GM18519 (cell line): Measurements from ENCODE around the gene CFC1.
"Not testable (repeated sequence)": the region's sequence is repeated elsewhere in the genome, so short reads cannot be mapped to it uniquely, and the experiment has no call there.

Source experiments
- ATAC-seq: cut with Tn5 transposase; IDR thresholded peaks from one replicate; pipeline ENCODE4 v1.9.1; 2021; ENCODE audit warnings: mild to moderate bottlenecking, moderate library complexity; ENCODE audit not compliant: unreplicated experiment, low FRiP score

CFC1 gene

GRCh38 chr2:130584726-130585125 lies 14.6 kb downstream of the CFC1 start:
- not testable (repeated sequence) for ATAC-seq

GRCh38 chr2:130583582-130583981 lies 15.8 kb downstream of the CFC1 start:
- ATAC-seq = not testable (repeated sequence)

- not testable (repeated sequence) for ATAC-seq
Observed at GRCh38 chr2:130582970-130583369, 16.4 kb downstream of the CFC1 start.

DNA sequence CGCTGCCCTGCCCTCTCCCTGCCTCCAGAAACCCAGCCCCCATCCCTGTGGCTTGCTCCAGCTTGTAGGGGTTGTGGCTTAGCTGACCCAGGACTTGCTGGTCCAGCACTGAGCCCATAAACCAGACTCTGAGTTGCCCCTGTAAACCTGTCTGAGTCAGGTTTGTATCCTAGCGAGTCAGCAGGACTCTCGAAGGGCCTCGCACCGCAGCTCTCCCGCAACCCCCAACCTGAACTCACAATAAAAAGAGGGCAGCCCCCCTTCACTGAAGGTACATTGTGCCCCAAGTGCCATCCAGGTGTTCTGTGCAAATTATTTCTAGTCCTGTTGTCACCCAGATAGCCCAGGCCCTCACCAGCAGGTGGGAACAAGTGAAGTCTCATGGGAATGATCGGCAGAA lies 17.9 kb downstream of the CFC1 start:
- ATAC-seq = not testable (repeated sequence)

- not testable (repeated sequence) for ATAC-seq
Observed at GRCh38 chr2:130579121-130579520, 20.3 kb downstream of the CFC1 start.

DNA sequence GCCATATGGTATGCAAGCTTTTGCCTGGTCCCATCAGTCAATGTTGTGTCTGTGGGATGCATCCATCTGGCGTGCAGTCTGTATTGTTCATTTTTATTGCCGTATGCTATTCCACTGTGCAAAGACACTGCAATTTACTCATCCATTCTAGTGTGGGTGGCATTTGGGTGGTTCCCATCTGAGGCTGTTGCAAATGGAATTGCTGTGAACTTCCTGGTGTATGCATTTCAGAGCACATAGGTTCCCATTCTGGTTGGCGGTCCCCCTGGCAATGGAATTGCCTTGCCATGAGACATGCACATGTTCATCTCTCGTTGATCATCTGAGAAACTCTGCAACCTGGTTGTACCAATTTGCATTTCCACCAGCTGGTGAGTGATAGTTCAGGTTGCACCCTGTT lies 21.8 kb downstream of the CFC1 start:
- not testable (repeated sequence) for ATAC-seq

GRCh38 chr2:130576209-130576784 lies 23.1 kb downstream of the CFC1 start:
- ATAC-seq = not testable (repeated sequence)

DNA sequence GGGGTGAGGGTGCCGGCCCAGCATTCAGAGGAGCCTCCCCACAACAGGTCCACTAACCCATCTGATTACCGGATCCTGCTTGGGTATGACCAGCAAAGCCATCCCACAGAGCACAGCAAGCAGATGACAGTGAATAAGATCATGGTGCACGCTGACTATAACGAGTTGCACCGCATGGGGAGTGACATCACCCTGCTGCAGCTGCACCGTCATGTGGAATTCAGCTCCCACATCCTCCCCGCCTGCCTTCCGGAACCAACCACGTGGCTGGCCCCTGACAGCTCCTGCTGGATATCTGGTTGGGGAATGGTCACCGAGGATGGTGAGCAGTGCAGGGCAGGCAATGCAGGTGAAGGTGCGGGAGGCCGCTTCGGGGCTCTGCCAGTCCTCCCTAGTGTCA lies 25.1 kb downstream of the CFC1 start:
- ATAC-seq = not testable (repeated sequence)

DNA sequence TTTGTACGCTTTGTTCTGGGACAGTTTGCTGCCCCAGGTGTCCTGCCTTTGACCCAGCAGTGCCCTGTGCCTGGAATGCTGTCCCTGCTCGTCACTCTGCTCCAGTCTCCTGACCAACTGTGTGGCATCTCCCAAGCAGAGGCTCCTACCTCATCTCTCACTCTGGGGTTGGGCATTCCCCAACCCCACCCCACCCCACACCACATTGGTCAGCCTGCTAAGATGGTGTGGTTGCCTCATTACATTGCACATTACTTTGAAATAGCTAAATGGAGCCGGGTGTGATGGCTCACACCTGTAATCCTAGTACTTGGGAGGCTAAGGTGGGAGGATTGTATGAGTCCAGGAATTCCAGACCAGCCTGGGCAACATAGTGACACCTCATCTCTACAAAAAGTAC lies 27.4 kb downstream of the CFC1 start:
- not testable (repeated sequence) for ATAC-seq

DNA sequence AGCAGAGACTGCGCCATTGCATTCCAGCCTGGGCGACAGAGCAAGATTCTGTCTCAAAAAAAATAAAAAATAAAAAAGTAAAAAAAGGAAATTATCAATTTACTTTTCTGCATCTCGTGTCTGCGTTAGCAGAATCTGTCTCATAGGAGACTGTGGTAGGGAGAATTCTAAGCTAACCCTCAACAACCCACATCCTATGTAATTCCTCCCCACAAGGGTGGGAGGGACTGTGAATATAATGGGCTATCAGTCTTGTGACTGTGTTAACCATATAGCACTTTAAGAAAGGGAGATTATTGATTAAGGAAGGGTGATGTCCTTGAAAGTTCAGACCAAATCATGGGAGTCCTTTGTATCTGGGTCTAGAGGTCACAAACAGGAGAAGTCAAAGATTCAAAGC lies 33.2 kb downstream of the CFC1 start:
- not testable (repeated sequence) for ATAC-seq

DNA sequence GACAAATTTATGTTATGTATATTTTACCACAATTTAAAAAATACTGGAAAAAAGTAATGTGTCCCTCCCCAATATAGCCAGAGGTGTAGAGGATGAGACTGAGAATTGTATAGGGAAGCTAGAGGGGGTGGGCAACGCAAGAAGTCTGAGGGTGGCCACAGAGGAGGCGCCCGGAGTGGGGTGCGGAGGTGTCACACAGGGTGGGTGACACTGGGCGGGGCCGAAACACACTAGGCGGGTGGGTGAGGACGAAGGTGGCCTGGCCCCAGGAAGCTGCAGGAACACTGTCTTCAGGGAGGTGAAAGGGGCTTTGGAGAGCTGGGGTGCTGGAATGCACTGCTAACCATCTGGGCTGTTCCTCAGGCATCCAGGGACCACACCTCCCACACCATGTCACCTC lies 42.9 kb downstream of the CFC1 start:
- not testable (repeated sequence) for ATAC-seq

GRCh38 chr2:130554178-130554577 lies 45.2 kb downstream of the CFC1 start:
- not testable (repeated sequence) for ATAC-seq

- ATAC-seq = not testable (repeated sequence)
Observed at GRCh38 chr2:130549475-130549874, 49.9 kb downstream of the CFC1 start.

DNA sequence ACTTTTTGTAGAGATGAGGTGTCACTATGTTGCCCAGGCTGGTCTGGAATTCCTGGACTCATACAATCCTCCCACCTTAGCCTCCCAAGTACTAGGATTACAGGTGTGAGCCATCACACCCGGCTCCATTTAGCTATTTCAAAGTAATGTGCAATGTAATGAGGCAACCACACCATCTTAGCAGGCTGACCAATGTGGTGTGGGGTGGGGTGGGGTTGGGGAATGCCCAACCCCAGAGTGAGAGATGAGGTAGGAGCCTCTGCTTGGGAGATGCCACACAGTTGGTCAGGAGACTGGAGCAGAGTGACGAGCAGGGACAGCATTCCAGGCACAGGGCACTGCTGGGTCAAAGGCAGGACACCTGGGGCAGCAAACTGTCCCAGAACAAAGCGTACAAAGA lies 51.0 kb downstream of the CFC1 start:
- ATAC-seq = not testable (repeated sequence)

DNA sequence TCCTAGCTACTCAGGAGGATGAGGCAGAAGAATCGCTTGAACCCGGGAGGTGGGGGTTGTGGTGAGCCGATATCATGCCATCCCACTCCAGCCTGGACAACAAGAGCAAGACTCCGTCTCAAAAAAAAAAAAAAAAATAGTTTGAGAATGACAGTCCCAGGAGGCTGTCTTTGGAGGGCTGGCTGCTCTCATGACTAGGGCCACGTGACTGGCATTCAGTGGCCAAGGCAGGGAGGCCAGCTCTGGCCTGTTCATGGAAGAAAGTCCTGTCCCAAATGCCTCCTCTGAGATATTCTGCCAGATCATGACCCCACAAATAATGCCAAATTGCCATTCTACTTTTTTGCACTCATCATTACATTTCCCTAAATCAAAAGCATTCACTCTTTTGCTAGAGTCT lies 54.4 kb downstream of the CFC1 start:
- not testable (repeated sequence) for ATAC-seq

DNA sequence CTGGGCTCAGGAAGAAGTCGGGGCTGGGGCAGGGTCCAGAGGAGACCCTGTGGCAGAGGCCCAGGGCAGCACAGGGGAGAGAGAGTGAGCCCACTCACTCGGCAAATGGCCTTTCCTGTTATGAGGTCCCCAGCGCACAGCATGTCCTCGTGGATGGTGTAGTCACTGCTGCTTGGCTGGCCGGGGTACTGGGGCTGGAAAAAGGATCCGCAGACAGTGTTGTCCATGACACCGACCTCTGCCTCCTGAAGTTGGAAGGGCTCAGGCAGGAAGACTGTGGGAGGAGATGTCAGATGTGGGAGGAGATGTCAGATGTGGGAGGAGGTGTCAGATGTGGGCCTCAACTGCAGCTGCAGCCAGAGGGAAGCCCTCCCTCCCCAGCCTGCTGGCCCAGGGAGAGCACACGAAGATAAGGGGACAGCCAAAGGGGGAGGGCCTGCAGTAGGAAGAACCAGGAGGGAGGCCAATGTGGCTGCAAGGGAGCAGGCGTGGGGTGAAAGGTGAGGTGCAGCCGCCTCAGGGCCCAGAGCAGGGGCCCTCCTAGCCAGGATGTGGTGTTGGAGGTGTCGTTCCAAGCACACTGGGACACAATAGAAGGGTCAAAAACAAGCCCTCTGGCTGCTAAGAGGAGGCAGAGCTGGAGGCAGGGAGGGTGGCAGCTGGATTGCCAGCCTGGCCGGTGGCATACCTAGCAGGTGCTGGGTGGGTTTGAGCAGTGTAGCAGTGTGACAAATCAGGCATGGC lies 55.4 kb downstream of the CFC1 start:
- not testable (repeated sequence) for ATAC-seq

DNA sequence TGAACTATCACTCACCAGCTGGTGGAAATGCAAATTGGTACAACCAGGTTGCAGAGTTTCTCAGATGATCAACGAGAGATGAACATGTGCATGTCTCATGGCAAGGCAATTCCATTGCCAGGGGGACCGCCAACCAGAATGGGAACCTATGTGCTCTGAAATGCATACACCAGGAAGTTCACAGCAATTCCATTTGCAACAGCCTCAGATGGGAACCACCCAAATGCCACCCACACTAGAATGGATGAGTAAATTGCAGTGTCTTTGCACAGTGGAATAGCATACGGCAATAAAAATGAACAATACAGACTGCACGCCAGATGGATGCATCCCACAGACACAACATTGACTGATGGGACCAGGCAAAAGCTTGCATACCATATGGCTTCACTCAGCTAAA lies 56.6 kb downstream of the CFC1 start:
- not testable (repeated sequence) for ATAC-seq
